Neuronal stem cell (in vitro differentiated cells): Measurements from ENCODE around the gene SLC19A1.

Experiments
- DNase-seq: peaks from one replicate; pipeline ENCODE4 v3.0.0-alpha.2; 2013; ENCODE audit warnings: low spot score
- H2AFZ ChIP-seq: one replicate; pipeline ENCODE4 v1.6.1; 2013; ENCODE audit warnings: mild to moderate bottlenecking, low read length, inconsistent platforms
- H2AK5ac ChIP-seq: 2 replicates; pipeline ENCODE4 v1.6.1; 2013; ENCODE audit warnings: low read depth, mild to moderate bottlenecking, inconsistent platforms, low read length, moderate library complexity, mixed read lengths
- H2BK120ac ChIP-seq: 2 replicates; pipeline ENCODE4 v1.6.1; 2013; ENCODE audit warnings: low read depth, mild to moderate bottlenecking, inconsistent platforms, low read length, moderate library complexity, mixed read lengths
- H2BK12ac ChIP-seq: one replicate; pipeline ENCODE4 v1.6.1; 2013; ENCODE audit warnings: low read length, inconsistent platforms
- H2BK15ac ChIP-seq: 2 replicates; pipeline ENCODE4 v1.6.1; 2013; ENCODE audit warnings: mild to moderate bottlenecking, low read length, inconsistent platforms, mixed read lengths
- H2BK5ac ChIP-seq: one replicate; pipeline ENCODE4 v1.6.1; 2013; ENCODE audit warnings: inconsistent platforms, mild to moderate bottlenecking, low read length, moderate library complexity
- H3K14ac ChIP-seq: one replicate; pipeline ENCODE4 v1.6.1; 2013; ENCODE audit warnings: low read length, inconsistent platforms
- H3K18ac ChIP-seq: 2 replicates; pipeline ENCODE4 v1.6.1; 2013; ENCODE audit warnings: low read length, inconsistent platforms
- H3K23ac ChIP-seq: 2 replicates; pipeline ENCODE4 v1.6.1; 2013; ENCODE audit warnings: low read depth, mild to moderate bottlenecking, mixed read lengths, low read length, inconsistent platforms; ENCODE audit not compliant: poor library complexity
- H3K27ac ChIP-seq: replicated peaks from 3 replicates; pipeline ENCODE4 v1.5.1; 2013; ENCODE audit warnings: low read length, inconsistent platforms
- H3K27me3 ChIP-seq, 3 experiments: 2 replicates each; pipeline ENCODE4 v1.6.1; 2013; ENCODE audit warnings: low read length in 3 of 3, mild to moderate bottlenecking in 2 of 3, inconsistent platforms in 1 of 3, low read depth in 1 of 3, mixed read lengths in 1 of 3, moderate library complexity in 1 of 3; ENCODE audit not compliant: control insufficient read depth in 3 of 3, insufficient read depth in 3 of 3
- H3K36me3 ChIP-seq, 2 donors: replicated peaks in 1 of 2; 2 replicates each; pipeline ENCODE4 v1.6.1; 2013; ENCODE audit warnings: low read length in 2 of 2; ENCODE audit not compliant: control insufficient read depth in 2 of 2, insufficient read depth in 2 of 2
- H3K4ac ChIP-seq: 2 replicates; pipeline ENCODE4 v1.6.1; 2013; ENCODE audit warnings: inconsistent platforms, mild to moderate bottlenecking, low read length, moderate library complexity
- H3K4me1 ChIP-seq, 2 donors: 1 replicate in 1 of 2; 2 replicates in 1 of 2; pipeline ENCODE4 v1.6.1; 2013; ENCODE audit warnings: low read length in 2 of 2, low read depth in 1 of 2; ENCODE audit not compliant: control insufficient read depth in 2 of 2, insufficient read depth in 1 of 2
- H3K4me2 ChIP-seq: one replicate; pipeline ENCODE4 v1.6.1; 2013; ENCODE audit warnings: mild to moderate bottlenecking, low read length, inconsistent platforms; ENCODE audit not compliant: insufficient read depth, poor library complexity, severe bottlenecking
- H3K4me3 ChIP-seq, 2 donors: 2 replicates each; pipeline ENCODE4 v1.5.1; 2013; ENCODE audit warnings: low read length in 2 of 2, mild to moderate bottlenecking in 2 of 2, inconsistent platforms in 1 of 2, moderate library complexity in 1 of 2
- H3K79me1 ChIP-seq: one replicate; pipeline ENCODE4 v1.6.1; 2013; ENCODE audit warnings: low read depth, mild to moderate bottlenecking, inconsistent platforms, low read length, moderate library complexity
- H3K9ac ChIP-seq: one replicate; pipeline ENCODE4 v1.6.1; 2013; ENCODE audit warnings: mild to moderate bottlenecking, low read depth, low read length, inconsistent platforms; ENCODE audit not compliant: poor library complexity
- H3K9me3 ChIP-seq, 2 donors: replicated peaks in 1 of 2; 2 replicates each; pipeline versions ENCODE3 to v1.6.1; 2013; ENCODE audit warnings: low read length in 2 of 2, mild to moderate bottlenecking in 2 of 2, inconsistent platforms in 1 of 2, low read depth in 1 of 2, mixed read lengths in 1 of 2, moderate library complexity in 1 of 2; ENCODE audit not compliant: control insufficient read depth in 2 of 2, insufficient read depth in 1 of 2
- H4K8ac ChIP-seq: one replicate; pipeline ENCODE4 v1.6.1; 2013; ENCODE audit warnings: low read depth, mild to moderate bottlenecking, inconsistent platforms, low read length, moderate library complexity
- H4K91ac ChIP-seq: one replicate; pipeline ENCODE4 v1.6.1; 2013; ENCODE audit warnings: low read length, low read depth, mild to moderate bottlenecking, inconsistent platforms; ENCODE audit not compliant: poor library complexity
- WGBS, 2 donors: extraction: QIAGEN DNeasy Blood & Tissue Kit; methylation state at CpG; one replicate each; pipeline ENCODE4 v1.1.7; 2013; ENCODE audit warnings: missing lambda C conversion rate in 2 of 2, mixed read lengths in 1 of 2; ENCODE audit not compliant: insufficient read length in 2 of 2, insufficient replicate concordance in 1 of 2; ENCODE audit errors: extremely low coverage in 2 of 2; 5-methylcytosine and 5-hydroxymethylcytosine counted together

SLC19A1 gene

DNA sequence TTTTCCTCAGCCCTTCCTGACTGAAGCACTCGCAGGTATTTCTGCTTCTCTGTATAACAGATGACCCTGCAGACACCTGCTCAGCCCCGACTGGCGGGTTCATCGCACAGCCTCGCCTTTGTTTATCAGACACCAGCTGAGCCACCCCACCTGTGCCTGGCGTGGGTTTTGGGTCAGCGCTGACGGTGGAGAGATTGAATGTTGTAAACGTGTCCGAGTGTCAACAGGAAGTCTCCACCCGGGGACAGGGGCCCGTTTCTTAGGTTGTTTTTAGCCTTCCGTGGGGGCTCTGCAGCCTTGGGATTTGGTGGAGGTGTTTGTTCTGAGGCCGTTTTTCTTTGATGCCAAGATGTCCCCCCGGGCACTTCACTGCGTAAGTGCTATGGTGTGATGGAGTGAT, 77.1 kb downstream of the SLC19A1 start:
- Histone ChIP-seq H3K9ac (no peak overlapping the region), H3K14ac (no peak overlapping the region), H2BK5ac (no peak overlapping the region)

GRCh38 chr21:45464309-45464708, 77.9 kb downstream of the SLC19A1 start:
- H3K27ac ChIP-seq, result no peak overlapping the region
- H3K9me3 ChIP-seq, result peaks cover 17% of the 10 kb centered on the region in 2 donors
- no CpG with 5 or more reads among the region's 5 CpGs for WGBS, 2 donors
- H2BK12ac ChIP-seq, result no peak overlapping the region
- no peak overlapping the region for H3K9ac ChIP-seq
- no peak overlapping the region for H3K4ac ChIP-seq
- H3K18ac ChIP-seq, result no peak overlapping the region
- H2BK120ac ChIP-seq, result no peak overlapping the region
- peaks cover 0 to 2% of the 10 kb centered on the region in 2 donors for H3K36me3 ChIP-seq
- no peak overlapping the region for H2BK15ac ChIP-seq
- no peak overlapping the region for H2AFZ ChIP-seq
- H2AK5ac ChIP-seq, result no peak overlapping the region
- peaks cover 15% of the 10 kb centered on the region for H3K79me1 ChIP-seq
- peaks cover 0 to 70% (median 0%) of the 10 kb centered on the region in 3 experiments for H3K27me3 ChIP-seq
- no peak overlapping the region for H3K4me3 ChIP-seq
- H3K23ac ChIP-seq, result no peak overlapping the region
- no peak overlapping the region for H2BK5ac ChIP-seq
- no peak for DNase-seq
- no peak overlapping the region for H4K8ac ChIP-seq
- H3K4me2 ChIP-seq, result no peak overlapping the region
- peaks cover 1 to 5% of the 10 kb centered on the region in 2 donors for H3K4me1 ChIP-seq
- no peak overlapping the region for H3K14ac ChIP-seq
- no peak overlapping the region for H4K91ac ChIP-seq

More for the DNA sequence above, 77.1 kb downstream of the SLC19A1 start:
- Histone ChIP-seq H3K4me1 (peaks cover 9 to 10% of the 10 kb centered on the region in 2 donors), H3K4me2 (no peak overlapping the region), H4K91ac (no peak overlapping the region), H4K8ac (no peak overlapping the region), H2BK12ac (no peak overlapping the region), H3K23ac (no peak overlapping the region), H3K18ac (no peak overlapping the region), H2AK5ac (no peak overlapping the region), H3K9me3 (peaks cover 16% of the 10 kb centered on the region in 2 donors), H3K27ac (no peak overlapping the region), H3K27me3 (peaks cover 0 to 72% (median 0%) of the 10 kb centered on the region in 3 experiments), H3K79me1 (peaks cover 10% of the 10 kb centered on the region), H3K4me3 (no peak overlapping the region), H2BK120ac (no peak overlapping the region), H3K4ac (no peak overlapping the region), H2AFZ (no peak overlapping the region), H2BK15ac (no peak overlapping the region), H3K36me3 (peaks cover 0 to 1% of the 10 kb centered on the region in 2 donors)
- no peak for DNase-seq
- no CpG with 5 or more reads among the region's 16 CpGs for WGBS, 2 donors

GRCh38 chr21:45463871-45464270, 78.4 kb downstream of the SLC19A1 start:
- no CpG with 5 or more reads among the region's 7 CpGs for WGBS, 2 donors
- H3K9me3 ChIP-seq, result peaks cover 17% of the 10 kb centered on the region in 2 donors
- DNase-seq, result no peak
- H3K4me1 ChIP-seq, result peaks cover 0 to under 1% of the 10 kb centered on the region in 2 donors
- H2BK12ac ChIP-seq, result no peak overlapping the region
- no peak overlapping the region for H3K18ac ChIP-seq
- H3K23ac ChIP-seq, result no peak overlapping the region
- no peak overlapping the region for H3K27ac ChIP-seq
- H2BK5ac ChIP-seq, result no peak overlapping the region
- H2BK15ac ChIP-seq, result no peak overlapping the region
- no peak overlapping the region for H3K4me3 ChIP-seq
- H2AK5ac ChIP-seq, result no peak overlapping the region
- peaks cover 0 to 67% (median 0%) of the 10 kb centered on the region in 3 experiments for H3K27me3 ChIP-seq
- H3K36me3 ChIP-seq, result peaks cover 0 to 2% of the 10 kb centered on the region in 2 donors
- peaks cover 16% of the 10 kb centered on the region for H3K79me1 ChIP-seq
- no peak overlapping the region for H3K4ac ChIP-seq
- no peak overlapping the region for H3K4me2 ChIP-seq
- H4K8ac ChIP-seq, result no peak overlapping the region
- no peak overlapping the region for H4K91ac ChIP-seq
- no peak overlapping the region for H3K14ac ChIP-seq
- no peak overlapping the region for H2AFZ ChIP-seq
- H3K9ac ChIP-seq, result no peak overlapping the region
- no peak overlapping the region for H2BK120ac ChIP-seq

- Histone ChIP-seq H3K18ac (no peak overlapping the region), H3K14ac (no peak overlapping the region), H4K91ac (no peak overlapping the region), H3K4me2 (no peak overlapping the region), H2BK15ac (no peak overlapping the region), H3K9ac (no peak overlapping the region), H3K4me1 (peaks cover 0 to 4% of the 10 kb centered on the region in 2 donors), H2BK5ac (no peak overlapping the region), H4K8ac (no peak overlapping the region), H2BK12ac (no peak overlapping the region), H3K36me3 (peaks cover 0 to 2% of the 10 kb centered on the region in 2 donors), H3K4ac (no peak overlapping the region), H3K9me3 (peaks cover 17% of the 10 kb centered on the region in 2 donors), H2AK5ac (no peak overlapping the region), H3K79me1 (peaks cover 13% of the 10 kb centered on the region), H2AFZ (no peak overlapping the region), H3K4me3 (no peak overlapping the region), H2BK120ac (no peak overlapping the region), H3K27ac (no peak overlapping the region), H3K27me3 (peaks cover 0 to 56% (median 0%) of the 10 kb centered on the region in 3 experiments), H3K23ac (no peak overlapping the region)
- DNase-seq, result no peak
These were observed 80.4 kb downstream of the SLC19A1 start for GRCh38 chr21:45461806-45462341.
